NB4 (cell line): ENCODE data around the gene GARIN5A.

ENCODE experiments used
- CTCF ChIP-seq: IDR thresholded peaks from one replicate; pipeline ENCODE4 v1.5.1; 2012; ENCODE audit warnings: low read depth, low read length
- MAX ChIP-seq: IDR thresholded peaks from 2 replicates; pipeline ENCODE4 v1.6.1; 2011; ENCODE audit warnings: low read depth, low read length
- MYC ChIP-seq: IDR thresholded peaks from 2 replicates; pipeline ENCODE4 v1.6.1; 2011; ENCODE audit warnings: low read depth, low read length
- POLR2A ChIP-seq: IDR thresholded peaks from 2 replicates; pipeline ENCODE4 v1.6.1; 2011; ENCODE audit warnings: mild to moderate bottlenecking; ENCODE audit not compliant: insufficient read length; ENCODE audit errors: extremely low read depth

- TF ChIP-seq CTCF (no peak), MYC (no peak), POLR2A (no peak), MAX (no peak)
Measured at GRCh38 chr19:50427997-50428425, 48.6 kb downstream of the GARIN5A start.
